Occipital lobe (tissue), 2 donors: ENCODE measurements around the gene SUV39H1. TPM values are rescaled to one million over a fixed set of nuclear protein-coding genes. Genes with fewer than 3 reads are reported as not detected.
A peak's percentile ranks its signal among the peaks of the same experiment; 100 is the strongest.

Source experiments
- DNase-seq: peaks from one replicate; lab custom pipeline; 2025; lab: John Stamatoyannopoulos, UW
- total RNA-seq: library from RNA; depleted of rRNA; stranded (reverse); fragments of >200 nt; gene quantifications from one replicate; pipeline ENCODE4 v1.2.3, GENCODE V29; 2014

SUV39H1 gene
- total RNA-seq, 1 donor from 2014 or later, result 2.8 TPM

- DNase-seq, result no peak
Measured at GRCh38 chrX:48713847-48714246, 17.3 kb downstream of the SUV39H1 start.

DNA sequence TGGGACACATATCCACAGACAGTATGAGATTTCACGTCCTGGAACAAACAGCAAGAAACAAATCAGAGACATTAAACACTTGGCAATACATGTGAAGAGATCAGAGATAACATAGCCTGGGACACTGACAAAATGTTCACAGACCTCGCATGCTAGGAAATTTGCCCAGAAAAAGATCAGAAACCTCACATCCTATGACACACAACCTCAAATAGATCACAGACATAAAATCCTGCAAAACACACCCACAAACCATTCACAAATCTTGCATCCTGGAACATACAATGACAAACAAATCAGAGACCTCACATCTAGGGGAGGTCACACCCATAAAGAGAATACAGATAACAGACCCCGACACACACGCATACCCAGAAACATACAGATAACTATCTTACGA is 18.0 kb downstream of the SUV39H1 start:
- DNase-seq, result no peak

- DNase-seq, result no peak
Measured at GRCh38 chrX:48715072-48715471, 18.5 kb downstream of the SUV39H1 start.

DNA sequence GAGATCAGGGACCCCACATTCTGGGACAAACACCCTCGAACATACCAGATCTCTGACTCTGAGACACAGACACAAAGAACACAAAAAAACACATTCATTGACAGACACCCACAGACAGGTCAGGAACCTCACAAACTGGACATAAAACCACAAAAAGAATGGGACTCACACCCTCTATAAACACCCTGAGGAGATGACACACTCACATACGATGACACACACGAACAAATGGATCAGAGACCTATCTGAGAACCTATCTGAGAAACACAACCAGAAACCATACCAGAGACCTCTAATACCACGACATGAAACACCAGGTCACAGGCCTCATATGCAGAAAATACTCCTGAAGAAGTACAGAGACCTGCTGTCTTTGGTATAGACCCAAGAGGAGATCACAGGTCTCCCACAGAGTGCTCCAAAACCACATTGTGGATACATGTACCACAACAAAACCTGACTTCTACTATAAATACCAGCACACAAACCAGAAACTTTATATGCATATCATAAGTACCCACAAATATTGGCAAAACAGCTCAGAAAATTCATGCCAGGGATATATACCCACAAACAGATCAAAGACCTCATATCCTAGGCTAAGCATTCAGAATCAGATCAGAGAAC is 19.5 kb downstream of the SUV39H1 start:
- DNase-seq, result no peak

- DNase-seq, result no peak
Measured at GRCh38 chrX:48719958-48720357, 23.4 kb downstream of the SUV39H1 start.

DNA sequence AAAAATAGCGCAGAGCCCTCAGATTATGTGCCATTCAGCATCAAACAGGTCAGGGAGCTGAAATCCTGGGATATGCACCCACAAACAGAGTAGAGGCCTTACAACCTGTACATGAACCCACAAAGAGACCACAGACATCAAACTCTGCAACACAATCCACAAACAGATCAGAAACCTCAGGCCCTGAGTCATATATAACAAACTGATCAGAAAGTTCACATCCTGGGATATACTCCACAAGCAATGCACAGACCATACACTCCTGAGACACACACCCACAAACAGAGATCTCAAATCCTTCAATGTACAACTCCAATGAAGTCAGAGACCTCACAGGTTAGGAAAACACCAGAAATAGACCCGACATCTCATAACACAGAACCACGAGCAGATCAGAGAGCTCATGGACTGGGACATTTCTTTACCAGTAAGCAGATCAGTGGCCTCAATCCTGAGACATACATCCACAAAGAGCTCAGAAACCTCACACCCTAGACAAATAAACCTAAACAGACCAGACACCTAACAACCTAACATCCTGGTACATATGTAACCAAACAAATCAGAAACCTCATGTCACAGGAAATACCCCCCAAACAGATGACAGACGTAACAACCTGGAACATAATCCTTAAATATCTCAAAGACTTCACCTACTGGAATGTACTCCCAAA is 24.2 kb downstream of the SUV39H1 start:
- no peak for DNase-seq

- DNase-seq, result no peak
Measured at GRCh38 chrX:48721916-48722315, 25.4 kb downstream of the SUV39H1 start.

DNA sequence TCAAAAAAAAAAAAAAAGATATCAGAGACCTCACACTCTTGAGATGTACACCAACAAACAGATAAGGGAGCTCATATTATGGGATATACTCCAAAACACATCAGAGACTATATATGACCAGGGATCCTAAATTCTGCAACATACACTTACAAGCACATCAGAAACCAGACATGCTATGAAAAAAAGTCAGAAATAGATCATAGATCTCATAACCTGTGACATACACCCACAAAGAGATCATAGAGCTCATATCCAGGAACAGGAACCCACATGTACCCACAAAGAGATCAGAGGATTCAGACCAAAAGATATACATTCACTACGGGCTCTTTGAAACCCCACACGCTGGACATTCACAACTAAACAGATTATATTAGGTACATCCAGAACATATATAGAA is 30.1 kb downstream of the SUV39H1 start:
- DNase-seq, result no peak

DNA sequence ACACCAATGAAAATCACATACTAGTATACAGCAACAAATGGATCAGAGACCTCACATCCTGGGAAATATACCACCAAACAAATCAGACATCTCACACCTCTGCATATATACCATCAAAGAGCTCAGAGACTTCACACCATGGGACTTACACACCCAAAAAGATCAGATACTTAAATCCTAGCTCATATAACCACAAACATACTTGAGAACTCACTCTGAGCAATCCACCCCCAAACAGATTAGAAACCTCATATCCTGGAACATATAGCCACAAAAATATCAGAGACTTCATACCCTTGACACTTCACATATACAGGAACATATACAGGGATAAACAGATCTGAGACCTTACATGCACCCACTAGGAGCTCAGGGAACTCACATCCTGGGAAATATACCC is 32.1 kb downstream of the SUV39H1 start:
- DNase-seq, result no peak

DNA sequence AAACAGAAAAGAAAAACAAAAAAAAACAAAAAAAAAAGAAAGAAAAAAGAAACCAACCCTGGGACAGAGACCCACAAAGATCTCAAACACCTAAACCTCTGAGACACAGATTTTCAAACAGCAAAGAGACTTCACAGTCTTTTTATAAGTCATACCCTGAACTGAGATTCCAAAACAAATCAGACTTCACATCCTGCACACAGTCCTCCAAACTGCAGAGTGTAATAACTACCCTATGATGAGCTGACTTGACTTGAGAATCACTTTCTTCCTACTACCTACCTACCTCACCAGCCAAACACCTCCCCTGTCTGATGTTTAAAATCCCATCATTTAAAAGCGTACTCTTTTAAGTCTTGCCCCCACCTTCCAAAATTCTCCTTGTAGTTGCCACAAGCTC is 39.8 kb downstream of the SUV39H1 start:
- no peak for DNase-seq

- DNase-seq, result no peak
Measured at GRCh38 chrX:48736878-48737212, 40.3 kb downstream of the SUV39H1 start.

DNA sequence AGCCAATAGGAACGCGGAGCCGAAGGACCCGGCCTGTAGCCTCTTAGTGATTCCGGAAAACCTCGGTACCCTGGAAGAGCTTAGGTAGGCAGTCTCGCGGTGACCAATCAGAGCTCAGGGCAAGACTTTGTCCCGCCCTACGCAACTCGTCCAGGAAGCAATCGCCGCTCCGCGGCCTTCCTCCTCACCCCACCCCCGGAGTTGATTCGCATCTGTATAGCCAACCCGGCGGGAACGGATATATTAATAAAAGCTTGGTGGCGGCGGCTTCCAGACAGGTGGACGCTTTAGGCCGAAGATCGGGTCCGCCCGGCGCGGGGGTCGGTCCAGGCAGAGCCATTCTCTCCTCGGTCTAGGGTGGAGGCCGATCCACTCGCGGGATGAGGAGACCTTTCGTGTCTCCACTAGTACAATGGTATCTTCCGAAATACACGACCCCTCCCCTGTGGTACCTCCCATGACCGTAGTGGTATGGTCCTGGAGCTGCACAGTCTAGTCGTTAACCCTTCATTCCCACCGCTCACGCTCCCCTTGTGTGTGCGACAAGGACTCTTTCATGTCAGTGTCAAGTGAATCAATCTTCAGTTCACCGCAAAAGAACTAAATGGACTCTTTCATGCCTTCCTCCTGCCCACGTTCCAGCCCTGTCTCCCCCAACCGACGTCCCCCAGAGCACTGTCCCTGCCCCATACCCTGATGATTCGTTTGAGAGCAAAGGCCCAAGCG is 40.8 kb downstream of the SUV39H1 start:
- DNase-seq, result peak; percentile 90

DNA sequence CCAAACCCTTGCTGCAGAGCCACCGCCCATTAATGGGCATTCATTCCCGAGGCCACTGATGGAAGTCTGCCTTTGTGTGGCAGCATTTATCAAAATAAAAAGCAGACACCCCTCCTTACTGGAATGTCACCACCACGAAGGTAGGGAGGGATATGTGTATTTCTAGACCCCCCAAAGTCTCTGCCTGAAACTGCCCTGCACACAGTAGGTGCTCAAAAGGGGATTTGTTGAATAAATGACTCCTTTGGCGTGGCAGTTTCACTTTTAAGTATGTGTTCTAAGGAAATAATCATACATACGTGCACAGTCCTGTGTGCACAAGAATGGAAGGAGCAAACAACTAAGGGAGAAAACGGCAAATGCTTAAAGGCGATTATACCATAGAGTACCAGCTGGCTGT is 41.4 kb downstream of the SUV39H1 start:
- no peak for DNase-seq

DNA sequence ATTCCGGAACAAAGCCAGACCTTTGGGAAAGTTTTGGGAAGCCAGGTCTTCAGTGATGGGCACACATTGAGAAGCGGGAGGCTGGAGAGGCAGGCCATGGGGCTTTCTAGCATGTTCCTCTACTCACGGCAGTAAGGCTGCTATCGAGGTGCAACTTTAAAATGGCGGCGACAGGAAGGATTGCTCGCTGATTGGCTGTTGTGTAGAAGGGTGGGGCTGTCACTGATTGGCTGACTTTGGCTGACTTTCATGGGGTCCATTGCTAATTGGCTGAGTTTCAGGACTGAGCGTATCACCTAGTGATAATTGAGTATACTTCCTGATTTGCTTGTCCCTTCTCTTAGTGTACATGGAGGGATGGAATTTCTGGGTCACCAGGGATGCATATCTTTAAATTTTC is 45.3 kb downstream of the SUV39H1 start:
- no peak for DNase-seq

GRCh38 chrX:48745222-48745621 is 48.7 kb downstream of the SUV39H1 start:
- DNase-seq, result no peak

DNA sequence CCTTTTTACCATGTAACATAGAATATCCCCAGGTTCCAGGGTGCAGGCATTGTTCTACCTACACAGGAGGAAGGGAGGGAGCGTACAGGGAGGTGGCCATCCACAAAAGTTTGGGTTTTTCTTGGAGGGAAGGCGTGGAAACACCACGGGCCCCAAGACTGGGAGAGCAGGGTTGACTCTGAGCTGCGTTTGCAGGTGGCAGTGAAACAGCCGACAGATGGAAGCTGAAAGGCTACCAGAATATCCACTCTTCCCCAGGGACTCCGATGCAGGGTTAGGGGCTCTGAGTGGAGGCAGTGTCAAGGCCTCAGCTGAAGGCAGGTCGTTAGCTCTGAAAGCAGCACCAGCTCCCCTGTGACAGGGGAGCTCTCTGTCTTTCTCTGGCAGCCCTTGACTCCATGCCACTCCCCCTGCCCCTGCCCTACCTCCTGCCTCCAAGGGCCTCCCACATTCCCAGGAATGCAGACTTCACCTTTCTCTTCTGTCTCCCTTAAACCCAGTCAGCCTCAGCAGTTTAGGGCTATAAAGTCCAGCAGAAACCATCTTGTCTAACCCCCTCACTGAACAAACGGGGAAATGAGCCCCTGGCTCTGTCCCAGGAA is 51.0 kb downstream of the SUV39H1 start:
- no peak for DNase-seq

GRCh38 chrX:48749182-48749581 is 52.6 kb downstream of the SUV39H1 start:
- DNase-seq, result no peak

GRCh38 chrX:48751343-48751742 is 54.8 kb downstream of the SUV39H1 start:
- DNase-seq, result no peak

- no peak for DNase-seq
Measured at GRCh38 chrX:48752498-48752897, 56.0 kb downstream of the SUV39H1 start.

- DNase-seq, result no peak
Measured at GRCh38 chrX:48753708-48754228, 57.2 kb downstream of the SUV39H1 start.

DNA sequence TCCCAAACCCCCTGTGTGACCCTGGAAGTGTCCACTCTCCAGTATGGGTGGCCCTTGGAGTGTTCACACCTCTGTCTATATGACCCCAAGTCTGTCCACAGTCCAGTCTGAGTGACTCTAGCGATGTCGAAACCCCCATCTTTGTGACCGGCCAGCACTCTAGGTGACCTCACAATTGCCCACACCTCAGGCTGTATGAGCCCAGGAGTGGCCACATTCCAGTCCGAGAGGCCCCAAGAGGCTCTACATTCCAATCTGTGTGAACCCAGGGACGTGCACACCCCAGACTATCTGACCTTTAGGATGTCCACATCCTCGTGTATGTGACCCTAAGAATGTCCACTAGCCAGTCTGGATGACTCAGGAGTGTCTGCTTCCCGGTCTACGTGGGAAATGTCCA is 57.7 kb downstream of the SUV39H1 start:
- no peak for DNase-seq
